H1 (cell line): ENCODE results near the gene NXPH2. TPM values are rescaled to one million over a fixed set of nuclear protein-coding genes. Genes with fewer than 3 reads are reported as not detected.

Experiments used
- ASH2L ChIP-seq: fragments of 200-600, 300-600 bp; sonication (generic); IDR thresholded peaks from one replicate; pipeline ENCODE4 v1.7.1; 2017; ENCODE audit warnings: low read length
- BACH1 ChIP-seq: IDR thresholded peaks from 2 replicates; pipeline ENCODE4 v1.6.1; 2012; ENCODE audit warnings: low read length, improper control_type of control experiment
- BRCA1 ChIP-seq: IDR thresholded peaks from 2 replicates; pipeline ENCODE4 v1.6.1; 2012; ENCODE audit warnings: low read depth, low read length, improper control_type of control experiment
- CHD7 ChIP-seq: fragments of 300-600 bp; sonication (generic); IDR thresholded peaks from 2 replicates; pipeline ENCODE4 v1.7.1; 2012; ENCODE audit warnings: low read length, moderate library complexity, mild to moderate bottlenecking, inconsistent platforms; ENCODE audit not compliant: insufficient replicate concordance
- CTCF ChIP-seq, 3 experiments: IDR thresholded peaks; 1 replicate in 2 of 3; 2 replicates in 1 of 3; pipeline versions ENCODE4 v1.5.1 to v1.6.1; 2011; ENCODE audit warnings: low read length in 3 of 3, mild to moderate bottlenecking in 3 of 3, inconsistent platforms in 2 of 3, low read depth in 1 of 3, moderate library complexity in 1 of 3; ENCODE audit not compliant: insufficient read depth in 1 of 3; ENCODE audit errors: control extremely low read depth in 1 of 3
- E2F6 ChIP-seq: IDR thresholded peaks from 2 replicates; pipeline ENCODE4 v1.6.1; 2012; ENCODE audit warnings: inconsistent platforms
- JUN ChIP-seq: IDR thresholded peaks from 2 replicates; pipeline ENCODE4 v1.6.1; 2011; ENCODE audit warnings: low read depth, mild to moderate bottlenecking, improper control_type of control experiment, low read length
- RXRA ChIP-seq: IDR thresholded peaks from 2 replicates; pipeline ENCODE4 v1.6.1; 2011; ENCODE audit warnings: low read depth, mild to moderate bottlenecking, low read length, moderate library complexity; ENCODE audit not compliant: insufficient read depth
- SUZ12 ChIP-seq: fragments of 200-600 bp; sonication (generic); IDR thresholded peaks from 2 replicates; pipeline ENCODE4 v1.6.1; 2012; ENCODE audit warnings: mild to moderate bottlenecking, inconsistent platforms, low read length, moderate library complexity, mixed read lengths
- polyA plus RNA-seq, 7 experiments: library from polyadenylated mRNA; depleted of rRNA in 3 of 7; stranded (reverse) in 5 of 7; unstranded in 2 of 7; fragments of >200 nt in 5 of 7; fragments of 200-250 nt in 2 of 7; gene quantifications; 1 replicate in 5 of 7; 2 replicates in 1 of 7; 4 replicates in 1 of 7; pipeline versions ENCODE4 v1.2.1 to v1.2.3, GENCODE V29; 2011 to 2013; ENCODE audit warnings: missing spikeins in 2 of 7, mixed read lengths in 2 of 7
- total RNA-seq: library from RNA; stranded (reverse); fragmentation: NEBNext Ultra II Directional; extraction: Animal tissue kit (Norgen Biotek cat#: 25700); gene quantifications from 2 replicates; pipeline ENCODE4 v1.2.1, GENCODE V29; 2021

NXPH2 gene
- total and polyA plus RNA-seq, 2 of the 8 experiments (the other 6 are each of a cell fraction or from before 2014, with no cell fraction given), result 1.9 to 6.9 TPM

GRCh38 chr2:138777996-138778395 lies 2.2 kb downstream of the NXPH2 start (continued):
- TF ChIP-seq CTCF (IDR thresholded peaks at IDR 0.05; ENCODE audit: control extremely low read depth in 1 of 3, insufficient read depth in 1 of 3, low read depth in 1 of 3, low read length in 3 of 3) (no peak), BACH1 (no peak), SUZ12 (no peak), BRCA1 (no peak), ASH2L (peak; percentile 29), JUN (no peak), CHD7 (peak; percentile 94), E2F6 (no peak), RXRA (no peak)
